Activated CD4-positive, alpha-beta T cell treated with anti-CD3 and anti-CD28 coated beads for 4 hours (primary cell): ENCODE results near the gene NUDT8.
"Not testable (repeated sequence)": the region's sequence is repeated elsewhere in the genome, so short reads cannot be mapped to it uniquely, and the experiment has no call there.

Source experiments
- DNase-seq, 2 donors: peaks; one replicate each; pipeline ENCODE4 v3.0.0-alpha.2; 2020

Gene NUDT8

DNA sequence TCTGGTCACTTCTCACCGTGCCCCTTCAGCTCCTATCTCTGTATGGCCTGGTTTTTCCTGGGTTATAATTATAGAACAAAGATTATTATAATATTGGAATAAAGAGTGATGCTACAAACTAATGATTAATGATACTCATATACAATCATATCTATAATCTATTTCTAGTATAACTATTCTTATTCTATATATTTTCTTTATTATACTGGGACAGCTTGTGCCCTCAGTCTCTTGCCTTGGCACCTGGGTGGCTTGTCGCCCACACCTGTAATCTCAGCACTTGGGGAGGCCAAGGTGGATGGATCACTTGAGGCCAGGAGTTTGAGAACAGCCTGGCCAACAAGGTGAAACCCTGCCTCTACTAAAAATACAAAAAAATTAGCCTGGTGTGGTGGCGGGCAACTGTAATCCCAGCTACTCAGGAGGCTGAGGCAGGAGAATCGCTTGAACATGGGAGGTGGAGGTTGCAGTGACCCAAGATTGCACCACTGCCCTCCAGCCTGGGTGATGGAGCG is 30.0 kb upstream of the NUDT8 start:
- DNase-seq: not testable (repeated sequence)

DNA sequence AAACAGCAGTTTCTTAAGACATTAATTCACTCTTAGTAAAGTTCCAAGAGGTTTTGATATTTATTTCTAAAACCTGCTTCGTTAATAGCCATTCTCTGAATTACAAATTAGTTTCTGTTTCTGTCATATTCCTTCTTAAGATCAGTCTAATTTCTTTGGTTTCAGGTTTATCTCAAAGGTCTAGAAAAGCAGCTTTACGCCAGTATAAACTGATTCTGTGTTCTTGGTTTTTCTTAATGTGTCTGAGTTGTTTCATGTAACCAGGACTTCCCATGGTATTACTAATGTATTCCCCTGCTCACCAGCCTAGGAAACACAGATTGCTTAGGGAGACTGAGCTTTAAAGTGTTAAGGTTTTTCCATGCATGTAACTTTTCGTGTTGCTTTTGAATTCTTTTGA is 27.6 kb upstream of the NUDT8 start:
- no peak for DNase-seq

DNA sequence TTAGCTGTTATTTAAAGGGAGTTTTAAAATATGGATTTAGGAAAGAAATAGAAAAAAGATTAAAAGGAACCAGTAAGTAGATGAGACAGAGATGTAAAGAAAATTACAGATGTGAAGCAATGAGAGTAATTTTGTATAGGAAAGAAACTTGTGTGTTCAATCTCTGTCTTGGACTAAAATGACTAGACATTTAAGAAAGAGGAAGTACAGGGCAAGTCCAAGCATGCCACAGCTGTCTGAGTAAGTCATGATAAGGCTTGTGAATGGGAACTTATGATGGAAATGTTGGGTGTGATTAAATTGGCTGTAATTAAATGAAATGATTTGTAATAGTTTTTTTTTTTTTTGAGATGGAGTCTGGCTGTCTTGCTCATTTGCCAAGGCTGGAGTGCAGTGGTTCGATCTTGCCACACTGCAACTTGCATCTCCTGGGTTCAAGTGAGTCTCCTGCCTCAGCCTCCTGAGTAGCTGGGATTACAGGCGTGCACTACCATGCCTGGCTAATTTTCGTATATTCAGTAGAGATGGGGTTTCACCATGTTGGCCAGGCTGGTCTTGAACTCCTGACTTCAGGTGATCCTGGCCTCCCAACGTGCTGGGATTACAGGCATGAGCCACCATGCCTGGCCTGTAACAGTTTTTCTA is 26.7 kb upstream of the NUDT8 start:
- DNase-seq: no peak

DNA sequence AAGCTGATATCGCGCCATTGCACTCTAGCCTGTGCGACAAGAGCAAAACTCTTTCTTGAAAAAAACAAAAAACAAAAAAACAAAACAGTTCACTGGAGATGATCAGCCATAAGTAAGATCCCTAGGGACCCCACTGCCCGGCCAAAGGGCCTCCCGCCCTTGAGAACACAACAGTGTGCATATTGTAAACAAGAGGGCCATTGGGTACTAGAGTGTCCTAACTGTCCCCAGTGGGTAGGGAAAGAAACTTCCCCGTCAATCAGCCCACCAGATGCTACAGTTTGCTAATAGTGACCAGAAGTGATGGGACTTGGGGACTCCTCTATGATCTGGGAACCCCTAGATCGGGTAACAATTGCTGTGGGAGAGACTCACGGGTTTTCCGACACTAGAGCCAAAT is 24.5 kb upstream of the NUDT8 start:
- no peak for DNase-seq

DNA sequence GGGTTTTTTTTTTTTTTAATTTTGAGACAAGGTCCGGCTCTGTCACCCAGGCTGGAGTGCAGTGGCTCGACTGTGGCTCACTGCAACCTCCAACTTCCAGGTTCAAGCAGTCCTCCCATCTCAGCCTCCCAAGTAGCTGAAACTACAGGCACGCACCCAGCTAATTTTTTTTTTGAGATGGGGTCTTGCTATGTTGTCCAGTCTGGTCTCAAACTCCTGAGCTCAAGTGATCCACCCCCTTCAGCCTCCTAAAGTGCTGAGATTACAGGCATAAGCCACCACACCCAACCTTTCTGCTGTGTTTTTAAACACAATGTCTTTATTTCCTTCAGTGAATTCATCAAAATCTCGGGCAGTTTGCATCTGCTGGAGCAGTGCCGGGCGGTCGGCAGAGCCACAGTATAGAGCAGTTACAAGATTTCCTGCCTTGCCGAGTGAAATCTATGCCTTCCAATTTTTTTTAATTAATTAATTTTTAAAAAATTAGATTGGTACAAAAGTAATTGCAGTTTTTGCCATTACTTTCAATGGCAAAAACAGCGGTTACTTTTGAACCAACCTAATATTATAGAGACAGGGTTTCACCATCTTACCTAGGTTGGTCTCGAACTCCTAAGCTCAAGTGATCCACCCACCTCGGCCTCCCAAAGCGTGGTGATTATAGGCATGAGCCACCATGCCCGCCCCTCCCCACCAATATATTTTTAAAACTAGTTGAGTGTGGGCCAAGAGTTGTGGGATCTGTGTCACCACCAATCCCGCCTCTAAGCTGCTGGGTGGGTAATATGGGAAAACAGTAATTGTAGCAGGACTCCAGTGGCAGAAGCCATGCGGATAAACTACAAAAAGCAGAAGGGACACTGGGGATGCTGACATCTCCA is 23.5 kb upstream of the NUDT8 start:
- no peak for DNase-seq

DNA sequence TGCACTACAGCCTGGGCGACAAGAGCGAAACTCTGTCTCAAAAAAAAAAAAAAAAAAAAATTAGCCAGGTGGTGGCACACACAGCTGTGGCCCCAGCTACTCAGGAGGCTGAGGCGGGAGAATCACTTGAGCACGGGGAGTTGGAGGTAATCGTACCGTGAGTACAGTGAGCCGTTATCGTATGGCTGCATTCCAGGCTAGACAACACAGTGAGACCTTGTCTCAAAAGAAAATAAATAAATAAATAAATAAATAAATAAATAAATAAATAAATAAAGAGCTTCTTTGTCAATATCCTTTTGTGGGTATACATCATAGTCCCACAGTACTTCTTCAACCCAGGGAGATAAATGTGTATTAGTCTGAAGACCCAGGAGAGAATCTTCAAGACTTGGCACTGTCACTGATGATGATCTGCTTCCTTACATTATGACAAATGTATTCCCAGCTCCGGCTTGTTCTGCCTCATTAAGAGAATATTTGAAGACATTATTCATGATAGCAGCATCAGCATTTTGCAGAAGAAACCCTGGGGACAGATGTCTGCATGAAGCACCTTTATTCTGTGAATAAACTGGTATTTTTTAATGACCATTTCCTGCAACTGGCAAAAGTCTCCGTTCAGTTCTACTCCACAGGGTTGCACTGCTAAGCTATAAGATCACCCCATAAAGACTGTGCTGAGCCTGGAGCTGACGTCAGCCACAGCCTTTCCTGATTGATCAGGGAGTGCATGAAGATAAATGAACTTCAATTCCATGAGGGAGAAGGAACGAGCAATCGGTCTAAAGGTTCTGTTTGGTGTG is 22.4 kb upstream of the NUDT8 start:
- DNase-seq: no peak

DNA sequence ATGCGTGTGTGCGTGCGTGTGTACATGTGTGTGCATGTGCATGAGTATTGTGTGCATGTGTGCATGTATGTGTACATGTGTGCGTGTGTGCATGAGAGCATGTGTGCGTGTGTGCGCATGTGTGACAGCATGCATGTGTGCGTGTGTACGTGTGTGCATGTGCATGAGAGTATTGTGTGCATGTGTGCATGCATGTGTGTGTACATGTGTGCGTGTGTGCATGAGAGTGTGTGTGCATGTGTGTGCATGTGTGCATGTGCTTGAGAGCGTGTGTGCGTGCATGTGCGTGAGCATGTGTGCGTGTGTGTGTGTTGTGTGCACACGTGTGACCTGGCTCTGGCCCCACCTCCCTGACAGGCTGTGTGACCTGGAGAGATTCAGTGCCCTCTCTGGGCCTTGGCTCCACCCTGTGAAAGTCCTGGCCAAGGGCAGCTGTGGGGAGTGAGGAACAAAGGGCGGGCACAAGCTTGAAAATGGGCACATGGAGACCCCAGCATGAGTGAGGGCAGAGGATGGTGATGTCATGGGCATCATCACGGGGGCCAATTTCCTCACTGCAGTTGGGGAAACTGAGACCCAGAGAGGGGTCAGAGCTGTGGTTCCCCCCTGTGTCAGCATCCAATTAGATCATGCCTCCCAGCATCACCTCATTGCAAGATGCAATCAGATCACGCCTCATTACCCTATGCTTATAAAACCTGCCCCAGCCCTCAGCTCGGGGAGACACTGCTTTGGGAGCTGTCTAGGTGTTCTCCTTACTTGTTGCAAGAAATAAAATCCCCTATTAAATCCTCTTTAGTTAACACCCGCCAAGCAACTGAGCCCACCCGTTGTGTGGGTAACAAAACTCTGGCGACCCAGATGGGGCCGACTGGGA is 20.1 kb upstream of the NUDT8 start:
- no peak for DNase-seq

DNA sequence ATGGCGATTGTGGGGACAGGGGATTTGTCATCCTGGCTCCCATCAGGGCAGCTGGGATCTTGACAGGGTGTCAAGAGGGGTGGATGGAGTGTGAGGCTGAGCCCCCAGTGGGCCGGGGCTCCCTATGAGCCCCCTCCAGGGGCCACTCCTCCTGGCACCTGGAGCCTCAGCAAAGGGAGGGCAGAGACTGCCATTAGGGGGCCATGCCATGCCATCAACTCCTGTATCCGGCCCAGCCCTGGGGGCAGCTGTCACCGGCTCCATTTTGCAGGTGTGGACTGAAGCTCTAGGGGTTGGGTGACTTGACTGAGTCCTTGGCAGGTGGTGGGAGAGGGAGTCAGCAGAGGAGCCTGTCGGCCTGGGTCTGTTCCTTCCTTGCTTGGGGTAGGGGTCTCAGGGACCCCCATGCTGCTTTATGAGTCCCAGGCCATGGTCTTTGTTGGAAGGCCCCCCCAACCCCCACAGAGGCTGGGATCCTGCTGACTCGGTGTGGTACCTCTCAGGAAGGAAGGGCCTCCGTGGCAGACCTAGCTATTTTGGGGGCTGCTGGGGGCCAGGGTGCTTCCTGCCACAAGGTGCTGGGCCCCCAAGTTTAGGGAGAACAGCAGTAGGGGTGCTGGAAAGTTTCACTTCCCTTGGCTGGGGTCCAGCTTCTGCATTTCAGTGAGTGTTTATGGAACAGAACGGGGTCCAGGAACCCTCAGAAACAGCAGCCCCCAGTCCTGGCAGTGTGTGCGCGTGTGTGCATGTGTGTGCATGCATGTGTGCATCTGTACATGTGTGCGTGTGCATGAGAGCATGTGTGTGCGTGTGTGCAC is 19.3 kb upstream of the NUDT8 start:
- DNase-seq: no peak

DNA sequence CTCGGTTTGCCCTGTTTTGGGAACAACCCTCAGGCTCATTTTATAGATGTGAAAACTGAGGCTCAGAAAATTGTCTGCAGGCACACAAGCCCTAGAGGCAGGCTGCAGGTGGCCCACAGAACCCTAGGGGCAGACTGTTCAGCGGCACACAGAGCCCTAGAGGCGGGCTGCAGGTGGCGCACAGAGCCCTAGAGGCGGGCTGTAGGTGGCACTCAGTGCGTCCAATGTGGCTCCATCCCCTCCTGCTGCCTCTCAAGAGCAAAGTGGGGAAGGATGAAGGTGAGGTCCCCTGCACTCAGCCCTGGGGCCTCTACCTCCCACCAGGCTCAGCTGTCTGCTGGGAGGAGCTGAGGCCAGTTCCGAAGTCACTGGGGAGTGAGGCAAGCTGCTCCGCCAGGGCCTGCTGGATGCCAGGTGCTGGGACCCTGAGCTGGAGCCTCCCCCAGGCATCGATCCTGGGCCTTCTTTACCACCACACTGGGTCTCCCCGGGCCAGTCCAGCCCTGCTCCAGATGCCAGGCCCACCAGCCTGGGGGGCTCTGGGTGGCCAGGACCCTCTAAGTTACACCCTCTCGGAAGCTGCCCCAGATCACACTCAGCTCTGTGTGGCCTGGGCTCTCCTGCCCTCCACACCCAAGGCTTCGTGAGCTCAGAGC is 18.5 kb upstream of the NUDT8 start:
- DNase-seq: peak; percentile 34 to 40

DNA sequence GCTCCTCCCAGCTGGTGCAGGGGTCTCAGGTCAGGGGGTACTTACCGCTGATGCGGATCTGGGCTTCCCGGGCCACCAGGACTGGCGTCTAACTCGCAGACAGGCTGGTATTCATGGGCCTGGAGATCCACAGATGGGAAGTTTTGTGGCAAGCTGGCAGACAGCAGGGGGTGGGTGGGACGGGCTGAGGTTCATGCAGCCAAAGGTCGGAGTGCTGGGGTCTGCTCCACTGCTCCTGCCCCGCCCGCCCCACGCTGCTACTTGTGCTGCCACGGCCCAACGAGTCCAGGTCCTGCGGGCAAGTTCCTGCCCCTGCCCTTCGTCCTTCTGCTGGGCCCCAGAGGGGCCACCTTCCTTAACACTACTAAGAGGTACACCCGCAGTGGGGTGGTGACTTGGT is 17.7 kb upstream of the NUDT8 start:
- no peak for DNase-seq

DNA sequence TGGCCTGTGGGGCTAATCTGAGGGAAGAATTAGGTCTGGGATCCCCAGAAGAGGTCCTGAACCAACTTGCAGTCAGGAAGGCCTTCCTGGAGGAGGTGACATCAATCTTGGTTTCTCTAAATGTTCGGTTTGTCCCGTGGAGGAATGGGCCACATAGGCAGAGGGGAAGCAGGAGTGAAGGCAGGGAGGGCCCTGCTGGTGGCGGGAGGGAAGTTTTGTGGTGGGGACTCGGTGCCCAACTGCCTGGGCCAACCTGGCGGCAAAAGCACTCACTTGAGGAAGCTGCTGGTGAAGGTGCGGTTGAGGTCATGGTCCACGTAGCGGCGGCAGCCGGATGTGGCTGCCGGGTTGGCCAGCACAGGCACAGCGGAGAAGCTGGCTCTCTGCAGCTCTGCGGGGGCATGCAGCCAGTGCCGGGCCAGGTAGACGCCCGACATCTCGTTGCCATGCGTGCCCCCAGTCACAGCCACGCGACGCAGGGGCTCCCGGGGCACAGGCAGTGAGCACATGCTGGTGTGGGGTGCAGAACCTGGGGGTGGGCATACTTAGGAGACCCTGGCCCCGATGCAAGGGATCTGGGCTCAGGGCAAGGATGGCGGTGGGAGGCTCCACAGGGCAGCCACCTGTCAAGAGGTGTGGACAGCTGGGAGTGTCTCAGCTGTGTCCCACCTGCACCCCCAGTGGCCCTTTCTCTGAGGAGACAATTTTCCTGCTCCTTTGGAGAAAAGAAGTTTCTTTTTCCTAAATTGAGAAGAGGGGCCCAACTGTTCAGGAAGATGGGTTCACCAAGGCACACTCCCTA is 17.0 kb upstream of the NUDT8 start:
- no peak for DNase-seq

DNA sequence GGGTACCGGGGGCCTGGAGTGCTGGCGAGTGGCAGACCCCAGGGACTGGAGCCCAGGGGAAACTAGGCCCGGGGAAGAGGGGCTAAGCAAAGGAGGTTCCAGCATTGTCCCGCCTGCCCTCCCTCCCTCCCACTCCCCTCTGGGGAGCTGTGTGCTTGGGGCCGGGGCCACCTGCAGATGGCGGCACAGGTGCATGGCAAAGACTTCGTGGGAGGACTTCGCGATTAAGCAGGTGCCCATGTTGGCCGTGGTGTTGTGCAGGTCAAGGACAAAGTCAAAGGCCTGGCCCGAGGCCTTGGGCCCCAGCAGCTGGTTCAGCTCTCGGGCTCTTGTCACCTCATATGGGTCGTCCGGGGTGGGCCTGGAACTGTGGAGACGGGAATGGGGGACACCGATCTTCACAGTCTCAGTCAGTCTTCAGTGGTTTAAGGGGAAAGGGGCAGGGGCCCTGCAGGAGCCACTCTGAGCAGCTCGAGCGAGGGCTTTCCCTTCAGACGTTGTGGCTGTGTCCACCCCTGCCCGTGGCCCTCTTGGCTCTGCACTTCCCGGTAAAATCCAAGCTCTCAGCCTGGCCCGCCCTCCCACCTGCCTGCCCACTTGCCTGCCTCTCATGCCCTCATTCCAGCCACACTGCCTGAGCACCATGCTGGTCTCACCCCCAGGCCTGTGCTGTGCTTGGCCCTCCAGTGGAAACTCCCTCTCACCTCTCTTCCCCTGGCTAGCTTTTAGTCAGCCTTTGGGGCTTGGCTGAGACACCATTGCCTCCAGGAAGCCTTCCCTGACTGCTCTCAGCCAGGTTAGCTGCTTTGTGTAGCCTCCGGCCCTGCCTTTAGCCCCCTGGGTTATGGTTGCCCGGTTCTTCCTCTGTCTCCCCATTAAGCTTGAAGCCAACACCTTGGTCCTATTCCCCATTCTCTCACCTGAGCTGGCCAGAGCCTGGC is 16.1 kb upstream of the NUDT8 start:
- DNase-seq: no peak

DNA sequence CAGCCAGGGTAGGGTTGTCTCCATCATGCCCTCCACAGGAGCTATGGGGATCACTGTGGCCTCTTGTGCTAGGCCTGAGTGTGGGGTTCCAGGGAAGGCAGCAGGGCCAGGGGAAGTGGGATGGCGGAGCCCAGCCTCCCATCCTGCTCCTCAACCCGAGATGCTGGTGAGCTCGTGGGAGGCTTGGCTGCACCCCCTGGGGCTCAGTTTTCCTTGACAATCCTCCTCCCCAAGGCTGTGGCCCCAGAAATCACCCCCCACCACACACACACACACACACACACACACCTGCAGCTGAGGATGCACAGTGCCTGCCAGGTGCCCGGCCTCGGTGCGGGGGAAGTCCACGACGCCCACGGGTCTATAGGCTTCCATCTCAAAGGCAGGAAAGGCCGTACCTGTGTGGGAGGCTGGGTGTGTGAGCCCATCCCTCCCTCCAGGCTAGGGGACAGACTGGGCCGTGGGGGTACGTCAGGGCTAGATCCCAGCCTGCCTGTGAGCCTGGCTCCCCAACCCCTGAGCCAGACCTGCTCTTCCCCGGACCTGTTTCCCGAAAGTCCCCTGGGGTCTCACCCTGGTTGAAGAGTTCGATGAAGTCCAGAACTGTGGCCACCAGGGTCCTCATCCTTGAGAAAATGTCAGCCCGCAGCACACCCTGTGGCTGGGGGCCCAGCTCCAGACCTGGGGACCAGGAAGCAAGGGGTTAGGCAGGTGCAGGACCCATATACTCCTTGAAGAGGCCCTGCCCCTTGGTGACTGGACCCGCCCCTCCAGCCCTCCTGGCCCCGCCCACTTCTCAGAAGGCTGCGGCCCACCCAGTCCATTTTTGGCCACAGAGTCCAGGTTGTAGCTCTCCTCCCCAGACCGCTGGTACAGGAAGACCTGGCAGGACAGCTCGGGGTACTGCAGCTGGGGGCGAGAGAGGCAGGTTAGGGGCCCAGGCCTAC is 15.0 kb upstream of the NUDT8 start:
- no peak for DNase-seq

DNA sequence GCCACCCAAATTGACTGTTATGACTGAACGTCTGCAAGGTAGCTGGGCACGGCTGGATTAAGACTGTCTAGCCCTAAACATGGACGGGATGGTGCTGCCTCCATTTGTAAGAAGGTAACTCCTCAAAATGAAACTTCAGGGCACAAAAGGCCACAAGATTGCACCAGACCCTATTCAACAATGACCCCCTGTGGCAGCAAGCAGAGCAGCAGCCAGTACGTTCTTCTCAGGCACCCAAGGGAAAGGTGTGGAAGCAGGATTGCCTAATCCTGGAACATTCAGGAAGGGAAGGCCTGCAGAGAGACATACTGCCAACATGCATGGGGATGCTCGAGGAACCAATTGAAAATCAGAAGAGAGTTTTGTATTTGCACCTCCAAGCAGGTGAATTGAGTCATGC is 14.3 kb upstream of the NUDT8 start:
- no peak for DNase-seq

DNA sequence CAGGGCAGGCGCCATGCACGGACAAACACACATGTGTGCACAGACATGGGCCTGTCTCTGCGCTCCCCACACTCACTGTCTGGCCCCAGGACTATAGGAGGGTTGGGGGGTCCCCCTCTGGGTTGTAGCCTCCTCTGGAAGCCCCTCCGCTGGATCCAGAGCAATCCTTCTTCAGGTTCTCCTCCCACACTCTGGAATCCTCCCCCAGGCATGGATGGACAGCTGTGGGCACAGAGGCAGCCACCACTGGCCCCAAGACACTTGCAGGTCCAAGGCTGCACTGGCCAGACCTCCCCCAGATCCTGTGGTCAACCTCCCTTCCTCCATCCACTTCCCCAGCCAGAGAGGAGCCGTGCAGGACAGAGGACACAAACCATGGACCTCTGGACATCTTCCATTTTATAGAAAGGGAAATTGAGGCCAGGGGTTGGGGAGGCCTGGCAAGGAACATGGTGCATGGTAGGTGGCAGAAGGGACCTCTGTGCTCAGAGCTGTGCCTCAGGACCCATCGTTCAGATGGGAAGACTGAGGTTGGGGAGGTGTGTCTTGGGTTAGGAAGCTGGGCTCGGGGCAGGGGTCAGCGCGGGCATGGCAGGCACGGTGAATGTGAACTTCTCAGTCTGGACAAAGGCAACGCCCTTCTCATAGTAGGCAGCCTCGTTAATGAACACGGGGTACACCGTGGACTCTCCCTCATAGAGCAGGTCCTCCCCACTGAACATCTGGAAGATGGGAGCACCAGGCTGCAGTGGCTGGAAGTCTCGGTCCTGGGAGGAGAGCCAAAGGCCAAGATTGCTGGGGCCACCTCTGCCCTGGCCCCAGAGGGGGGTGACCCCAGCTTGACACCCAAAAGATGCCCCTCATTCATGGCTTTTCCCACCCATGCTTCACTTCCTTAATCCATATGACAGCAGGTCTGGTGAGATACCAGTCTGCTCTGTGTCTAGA is 12.7 kb upstream of the NUDT8 start:
- DNase-seq: no peak
